Activated CD4-positive, alpha-beta T cell treated with anti-CD3 and anti-CD28 coated beads for 4 hours (primary cell): ENCODE results near the gene ZC3H12A.

Source experiments
- DNase-seq, 2 donors: peaks; one replicate each; pipeline ENCODE4 v3.0.0-alpha.2; 2020

Gene ZC3H12A

GRCh38 chr1:37456614-37457013 is 17.8 kb upstream of the ZC3H12A start:
- DNase-seq = no peak

- DNase-seq = no peak
Observed at GRCh38 chr1:37458551-37458950, 15.8 kb upstream of the ZC3H12A start.

GRCh38 chr1:37461698-37462436 is 12.5 kb upstream of the ZC3H12A start:
- DNase-seq = no peak

- no peak for DNase-seq
Observed at GRCh38 chr1:37464443-37464842, 9.9 kb upstream of the ZC3H12A start.

GRCh38 chr1:37465593-37466517 is 8.5 kb upstream of the ZC3H12A start:
- DNase-seq = no peak

GRCh38 chr1:37468037-37468436 is 6.3 kb upstream of the ZC3H12A start:
- DNase-seq = no peak

GRCh38 chr1:37469386-37469785 is 5.0 kb upstream of the ZC3H12A start:
- no peak for DNase-seq

GRCh38 chr1:37471345-37472231 is 2.8 kb upstream of the ZC3H12A start:
- no peak for DNase-seq

GRCh38 chr1:37472281-37472680 is 2.1 kb upstream of the ZC3H12A start:
- DNase-seq = no peak

- no peak for DNase-seq
Observed at GRCh38 chr1:37472994-37473393, 1.4 kb upstream of the ZC3H12A start.

GRCh38 chr1:37473431-37474045 is 842 bp upstream of the ZC3H12A start:
- peak in 1 of 2 donors; percentile 46 for DNase-seq

GRCh38 chr1:37474697-37475379 is 458 bp downstream of the ZC3H12A start:
- DNase-seq = peak; percentile 24 to 33

- DNase-seq = peak; percentile 6 to 13
Observed at GRCh38 chr1:37475380-37476086, 1.2 kb downstream of the ZC3H12A start.

- DNase-seq = peak; percentile 7 to 9
Observed at GRCh38 chr1:37476087-37476452, 1.7 kb downstream of the ZC3H12A start.

- peak; percentile 7 to 16 for DNase-seq
Observed at GRCh38 chr1:37476460-37477197, 2.2 kb downstream of the ZC3H12A start.

GRCh38 chr1:37477198-37477931 is 3.0 kb downstream of the ZC3H12A start:
- DNase-seq = peak; percentile 89 to 93

GRCh38 chr1:37477946-37478345 is 3.6 kb downstream of the ZC3H12A start:
- peak; percentile 18 to 27 for DNase-seq

- peak; percentile 66 for DNase-seq
Observed at GRCh38 chr1:37478451-37478881, 4.1 kb downstream of the ZC3H12A start.

GRCh38 chr1:37478890-37479254 is 4.5 kb downstream of the ZC3H12A start:
- DNase-seq = peak; percentile 44 to 48
